ENCODE results near the gene CLIC4.
"Not testable (repeated sequence)": the region's sequence is repeated elsewhere in the genome, so short reads cannot be mapped to it uniquely, and the experiment has no call there.

CLIC4 gene

DNA sequence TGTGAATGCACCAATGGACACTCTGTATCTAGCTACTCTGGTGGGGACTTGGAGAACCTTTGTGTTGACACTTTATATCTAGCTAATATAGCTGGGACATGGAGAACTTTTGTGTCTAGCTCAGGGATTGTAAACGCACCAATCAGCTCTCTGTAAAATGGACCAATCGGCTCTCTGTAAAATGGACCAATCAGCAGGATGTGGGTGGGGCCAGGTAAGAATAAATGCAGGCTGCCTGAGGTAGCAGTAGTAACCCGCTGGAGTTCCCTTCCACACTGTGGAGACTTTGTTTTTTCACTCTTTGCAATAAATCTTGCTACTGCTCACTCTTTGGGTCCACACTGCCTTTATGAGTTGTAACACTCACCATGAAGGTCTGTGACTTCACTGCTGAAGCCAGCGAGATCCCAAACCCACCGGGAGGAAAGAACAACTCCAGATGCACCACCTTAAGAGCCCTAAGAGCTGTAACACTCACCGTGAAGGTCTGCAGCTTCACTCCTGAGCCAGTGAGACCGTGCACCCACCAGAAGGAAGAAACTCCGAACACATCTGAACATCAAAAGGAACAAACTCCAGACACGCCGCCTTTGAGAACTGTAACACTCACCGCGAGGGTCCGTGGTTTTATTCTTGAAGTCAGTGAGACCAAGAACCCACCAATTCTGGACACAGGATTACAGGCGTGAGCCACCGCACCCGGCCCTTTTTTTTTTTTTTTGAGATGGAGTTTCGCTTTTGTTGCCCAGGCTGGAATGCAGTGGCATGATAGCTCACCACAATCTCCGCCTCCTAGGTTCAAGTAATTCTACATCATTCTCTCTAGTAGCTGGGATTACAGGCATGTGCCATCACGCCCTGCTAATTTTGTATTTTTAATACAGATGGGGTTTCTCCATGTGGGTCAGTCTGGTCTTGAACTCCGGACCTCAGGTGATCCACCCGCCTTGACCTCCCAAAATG, 22.9 kb upstream of the CLIC4 start:
- H3K36me3 ChIP-seq (ENCODE audit: insufficient read depth, low read length); H3K9me3 ChIP-seq (replicated peaks; ENCODE audit: low read length); H3K27me3 ChIP-seq (ENCODE audit: control insufficient read depth, insufficient read depth, low read length): not testable (repeated sequence)
- Histone ChIP-seq H3K4me1 (ENCODE audit: control insufficient read depth, insufficient read depth, low read length) (peaks cover 59% of the 10 kb centered on the region), H3K4me3 (ENCODE audit: low read length) (peak overlapping the region; percentile 46), H3K4me2 (ENCODE audit: low read length) (peak overlapping the region; percentile 68), H3K9ac (ENCODE audit: low read depth, low read length) (peak overlapping the region; percentile 50)

DNA sequence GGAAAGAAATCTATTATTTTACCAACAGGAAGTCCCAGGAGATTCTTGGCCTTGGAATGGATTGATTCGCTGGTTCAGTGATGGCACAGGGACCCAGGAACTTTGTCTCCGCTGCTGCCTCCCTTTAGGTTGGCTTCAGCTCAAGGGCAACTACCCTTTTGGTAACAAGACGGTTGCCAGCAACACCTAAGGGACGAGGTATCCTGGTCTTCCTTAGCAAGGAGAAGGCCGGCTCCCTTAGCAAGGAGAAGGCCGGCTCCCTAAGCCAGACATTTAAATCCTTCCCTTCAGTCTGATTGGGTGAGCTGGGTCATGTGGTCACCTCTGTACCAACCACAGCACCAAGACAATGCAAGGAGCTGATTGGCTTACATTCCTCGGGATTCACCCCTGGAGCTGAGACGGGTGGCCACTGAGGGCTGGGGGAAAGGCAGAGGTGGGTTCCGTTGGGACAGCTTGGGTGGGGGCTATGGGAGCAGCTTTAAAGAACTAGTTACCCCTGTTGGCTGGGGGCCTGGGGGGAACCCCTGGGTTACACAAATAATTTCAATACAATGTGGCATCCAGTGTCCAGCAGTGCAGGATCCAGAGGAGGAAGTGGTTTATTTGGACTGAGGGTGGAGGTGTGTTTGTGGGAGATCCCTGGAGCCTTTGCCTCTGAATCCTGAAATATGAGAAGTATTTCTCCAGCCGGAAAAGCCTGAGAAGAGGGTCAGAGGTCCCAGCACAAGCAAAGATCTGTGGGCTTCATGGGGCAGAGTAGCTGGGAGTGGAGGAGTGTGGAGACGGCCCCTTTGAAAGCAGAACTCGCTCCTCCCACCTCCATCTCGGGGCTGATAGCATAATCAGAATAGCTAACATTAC, 20.7 kb upstream of the CLIC4 start:
- H3K27me3 ChIP-seq (ENCODE audit: control insufficient read depth, insufficient read depth, low read length), result no peaks in the 10 kb centered on the region
- no peaks in the 10 kb centered on the region for H3K36me3 ChIP-seq (ENCODE audit: insufficient read depth, low read length)
- peak overlapping the region; percentile 35 for H3K9ac ChIP-seq (ENCODE audit: low read depth, low read length)
- peak overlapping the region; percentile 53 for H3K4me2 ChIP-seq (ENCODE audit: low read length)
- H3K4me1 ChIP-seq (ENCODE audit: control insufficient read depth, insufficient read depth, low read length), result peaks cover 46% of the 10 kb centered on the region
- H3K4me3 ChIP-seq (ENCODE audit: low read length), result peak overlapping the region; percentile 19
- no peaks in the 10 kb centered on the region for H3K9me3 ChIP-seq (replicated peaks; ENCODE audit: low read length)

DNA sequence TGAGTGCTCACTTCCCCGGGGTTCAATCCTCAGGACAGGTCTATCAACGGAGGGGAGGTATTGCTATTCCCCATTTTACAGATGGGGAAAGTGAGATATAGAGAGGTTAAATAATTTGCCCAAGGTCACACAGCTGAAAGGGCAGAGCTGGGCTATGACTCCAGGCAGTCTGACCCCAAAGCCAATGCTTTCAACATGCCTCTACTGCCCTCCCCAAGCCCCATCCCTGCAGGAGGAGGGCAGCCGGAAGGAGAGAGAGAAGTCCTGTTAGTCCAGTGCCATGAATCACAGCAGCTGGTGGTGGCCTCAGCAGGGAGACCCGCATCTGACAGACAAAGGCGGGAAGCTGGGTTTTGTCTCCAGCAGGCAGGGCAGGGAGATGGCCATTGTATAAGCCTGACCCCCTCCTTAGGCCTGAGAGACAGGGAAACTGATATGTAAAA, 20.0 kb upstream of the CLIC4 start:
- H3K4me2 ChIP-seq (ENCODE audit: low read length), result peak overlapping the region; percentile 53
- H3K4me1 ChIP-seq (ENCODE audit: control insufficient read depth, insufficient read depth, low read length), result peaks cover 40% of the 10 kb centered on the region
- H3K36me3 ChIP-seq (ENCODE audit: insufficient read depth, low read length), result no peaks in the 10 kb centered on the region
- no peak overlapping the region for H3K4me3 ChIP-seq (ENCODE audit: low read length)
- no peaks in the 10 kb centered on the region for H3K9me3 ChIP-seq (replicated peaks; ENCODE audit: low read length)
- H3K27me3 ChIP-seq (ENCODE audit: control insufficient read depth, insufficient read depth, low read length), result no peaks in the 10 kb centered on the region
- H3K9ac ChIP-seq (ENCODE audit: low read depth, low read length), result peak overlapping the region; percentile 35

GRCh38 chr1:24726741-24727140, 18.5 kb upstream of the CLIC4 start:
- Histone ChIP-seq H3K4me1 (ENCODE audit: control insufficient read depth, insufficient read depth, low read length) (peaks cover 39% of the 10 kb centered on the region), H3K27me3 (ENCODE audit: control insufficient read depth, insufficient read depth, low read length) (no peaks in the 10 kb centered on the region), H3K4me3 (ENCODE audit: low read length) (no peak overlapping the region), H3K36me3 (ENCODE audit: insufficient read depth, low read length) (no peaks in the 10 kb centered on the region), H3K9ac (ENCODE audit: low read depth, low read length) (no peak overlapping the region), H3K4me2 (ENCODE audit: low read length) (no peak overlapping the region), H3K9me3 (replicated peaks; ENCODE audit: low read length) (no peaks in the 10 kb centered on the region)

GRCh38 chr1:24727501-24728216, 17.6 kb upstream of the CLIC4 start:
- peak overlapping the region; percentile 75 for H3K4me2 ChIP-seq (ENCODE audit: low read length)
- H3K9me3 ChIP-seq (replicated peaks; ENCODE audit: low read length), result no peaks in the 10 kb centered on the region
- H3K4me1 ChIP-seq (ENCODE audit: control insufficient read depth, insufficient read depth, low read length), result peaks cover 33% of the 10 kb centered on the region
- H3K27me3 ChIP-seq (ENCODE audit: control insufficient read depth, insufficient read depth, low read length), result no peaks in the 10 kb centered on the region
- peak overlapping the region; percentile 36 for H3K9ac ChIP-seq (ENCODE audit: low read depth, low read length)
- H3K36me3 ChIP-seq (ENCODE audit: insufficient read depth, low read length), result no peaks in the 10 kb centered on the region
- H3K4me3 ChIP-seq (ENCODE audit: low read length), result no peak overlapping the region

DNA sequence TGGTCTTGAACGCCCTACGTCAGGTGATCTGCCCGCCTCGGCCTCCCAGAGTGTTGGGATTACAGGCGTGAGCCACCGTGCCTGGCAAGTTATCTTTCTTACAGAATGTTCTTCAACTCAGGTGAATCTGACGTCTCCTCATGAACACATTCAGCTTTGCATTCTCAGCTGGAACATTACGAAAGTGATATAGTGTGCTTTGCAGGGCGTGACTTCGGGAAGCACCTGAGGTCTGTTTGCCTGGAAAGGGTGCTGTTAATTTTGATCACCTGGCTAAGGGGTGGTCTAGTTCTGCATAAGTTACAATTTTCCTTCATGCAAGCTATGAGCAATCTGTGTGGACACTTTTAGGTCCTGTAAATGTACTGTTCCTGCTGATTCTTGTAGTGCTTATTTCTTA, 16.3 kb upstream of the CLIC4 start:
- H3K27me3 ChIP-seq (ENCODE audit: control insufficient read depth, insufficient read depth, low read length), result no peaks in the 10 kb centered on the region
- H3K4me2 ChIP-seq (ENCODE audit: low read length), result no peak overlapping the region
- peaks cover 33% of the 10 kb centered on the region for H3K4me1 ChIP-seq (ENCODE audit: control insufficient read depth, insufficient read depth, low read length)
- H3K9me3 ChIP-seq (replicated peaks; ENCODE audit: low read length), result no peaks in the 10 kb centered on the region
- no peak overlapping the region for H3K9ac ChIP-seq (ENCODE audit: low read depth, low read length)
- H3K36me3 ChIP-seq (ENCODE audit: insufficient read depth, low read length), result no peaks in the 10 kb centered on the region
- no peak overlapping the region for H3K4me3 ChIP-seq (ENCODE audit: low read length)

DNA sequence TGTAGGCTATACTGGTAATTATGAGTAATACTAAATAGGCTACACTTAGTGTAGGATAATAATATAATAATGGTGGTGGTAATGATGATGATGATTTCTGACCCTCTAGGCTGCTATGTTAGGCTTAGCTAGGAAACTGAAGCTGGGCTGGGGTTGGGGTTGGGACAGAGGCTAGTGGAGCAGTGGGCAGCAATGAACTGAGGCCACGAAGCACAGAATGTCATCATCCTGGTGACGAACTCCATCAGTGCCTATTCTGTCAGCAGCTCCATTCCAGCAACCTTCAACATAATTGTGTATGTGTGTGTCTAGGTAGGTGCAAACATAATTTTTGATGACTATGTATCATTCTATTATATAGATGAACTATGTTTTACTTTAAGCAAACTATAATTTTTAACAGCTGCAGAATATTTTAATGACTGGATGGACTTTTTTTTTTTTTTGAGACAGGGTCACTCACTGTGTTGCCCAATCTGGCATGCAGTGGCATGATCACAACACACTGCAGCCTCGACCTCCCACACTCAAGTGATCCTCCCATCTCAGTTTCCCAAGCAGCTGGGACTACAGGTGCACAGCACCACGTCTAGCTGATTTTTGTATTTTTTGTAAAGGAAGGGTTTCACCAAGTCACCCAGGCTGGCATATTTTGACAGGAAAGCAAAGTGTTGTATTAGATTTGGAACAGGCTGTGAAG, 12.9 kb upstream of the CLIC4 start:
- Histone ChIP-seq H3K36me3 (ENCODE audit: insufficient read depth, low read length) (no peaks in the 10 kb centered on the region), H3K4me2 (ENCODE audit: low read length) (no peak overlapping the region), H3K27me3 (ENCODE audit: control insufficient read depth, insufficient read depth, low read length) (no peaks in the 10 kb centered on the region), H3K9ac (ENCODE audit: low read depth, low read length) (no peak overlapping the region), H3K4me3 (ENCODE audit: low read length) (no peak overlapping the region), H3K9me3 (replicated peaks; ENCODE audit: low read length) (no peaks in the 10 kb centered on the region), H3K4me1 (ENCODE audit: control insufficient read depth, insufficient read depth, low read length) (peaks cover 29% of the 10 kb centered on the region)

- H3K27me3 ChIP-seq (ENCODE audit: control insufficient read depth, insufficient read depth, low read length); H3K9me3 ChIP-seq (replicated peaks; ENCODE audit: low read length); H3K9ac ChIP-seq (ENCODE audit: low read depth, low read length); H3K36me3 ChIP-seq (ENCODE audit: insufficient read depth, low read length); H3K4me2 ChIP-seq (ENCODE audit: low read length); H3K4me3 ChIP-seq (ENCODE audit: low read length): not testable (repeated sequence)
- H3K4me1 ChIP-seq (ENCODE audit: control insufficient read depth, insufficient read depth, low read length), result peaks cover 23% of the 10 kb centered on the region
Observed at GRCh38 chr1:24733342-24733741, 11.9 kb upstream of the CLIC4 start.

GRCh38 chr1:24735156-24735508, 10.1 kb upstream of the CLIC4 start:
- Histone ChIP-seq H3K9me3 (replicated peaks; ENCODE audit: low read length) (no peaks in the 10 kb centered on the region), H3K4me1 (ENCODE audit: control insufficient read depth, insufficient read depth, low read length) (peaks cover 23% of the 10 kb centered on the region), H3K36me3 (ENCODE audit: insufficient read depth, low read length) (no peaks in the 10 kb centered on the region), H3K4me3 (ENCODE audit: low read length) (no peak overlapping the region), H3K27me3 (ENCODE audit: control insufficient read depth, insufficient read depth, low read length) (no peaks in the 10 kb centered on the region), H3K9ac (ENCODE audit: low read depth, low read length) (no peak overlapping the region), H3K4me2 (ENCODE audit: low read length) (peak overlapping the region; percentile 71)

- peak overlapping the region; percentile 29 for H3K4me3 ChIP-seq (ENCODE audit: low read length)
- H3K27me3 ChIP-seq (ENCODE audit: control insufficient read depth, insufficient read depth, low read length), result no peaks in the 10 kb centered on the region
- H3K4me1 ChIP-seq (ENCODE audit: control insufficient read depth, insufficient read depth, low read length), result peaks cover 18% of the 10 kb centered on the region
- no peaks in the 10 kb centered on the region for H3K36me3 ChIP-seq (ENCODE audit: insufficient read depth, low read length)
- peak overlapping the region; percentile 71 for H3K4me2 ChIP-seq (ENCODE audit: low read length)
- H3K9me3 ChIP-seq (replicated peaks; ENCODE audit: low read length), result no peaks in the 10 kb centered on the region
- H3K9ac ChIP-seq (ENCODE audit: low read depth, low read length), result no peak overlapping the region
Observed at GRCh38 chr1:24735509-24736375, 9.5 kb upstream of the CLIC4 start.
